Erythroblast (primary cell): ENCODE data around the gene C19orf25.

Source experiments
- GATA1 ChIP-seq: IDR thresholded peaks from 2 replicates; pipeline ENCODE4 v1.6.1; 2011; ENCODE audit warnings: low read depth, mild to moderate bottlenecking, control low read depth, low read length, moderate library complexity
- POLR2A ChIP-seq: IDR thresholded peaks from 2 replicates; pipeline ENCODE4 v1.6.1; 2011; ENCODE audit warnings: mild to moderate bottlenecking, low read length

- TF ChIP-seq POLR2A (no peak), GATA1 (no peak)
Observed at GRCh38 chr19:1514986-1515721, 36.1 kb upstream of the C19orf25 start.
